BJ (cell line): Measurements from ENCODE around the gene NFE2L3. TPM values are rescaled to one million over a fixed set of nuclear protein-coding genes. Genes with fewer than 3 reads are reported as not detected.

Source experiments
- CTCF ChIA-PET: fragments of 350-600 bp; formaldehyde crosslinking; extraction: SDS; loops from one replicate; lab custom pipeline; 2021; ENCODE audit warnings: antibody characterized with exemption, inconsistent platforms; lab: Yijun Ruan, JAX
- POLR2A ChIA-PET: fragments of 300-600 bp; sonication (Branson Sonifier 250); formaldehyde crosslinking; extraction: SDS; loops from one replicate; lab custom pipeline; 2021; ENCODE audit warnings: antibody characterized with exemption; lab: Charles Lee
- DNase-seq: peaks from one replicate; pipeline ENCODE4 v3.0.0-alpha.2; 2011; ENCODE audit warnings: low read depth
- H3K27me3 ChIP-seq: 2 replicates; pipeline ENCODE4 v1.6.0; 2011; ENCODE audit warnings: low read length; ENCODE audit not compliant: control insufficient read depth, insufficient read depth
- H3K36me3 ChIP-seq: 2 replicates; pipeline ENCODE4 v1.5.1; 2011; ENCODE audit warnings: low read length; ENCODE audit not compliant: control insufficient read depth, insufficient read depth
- H3K4me3 ChIP-seq: 2 replicates; pipeline ENCODE4 v1.5.1; 2011; ENCODE audit warnings: low read depth, mild to moderate bottlenecking, control low read depth, low read length
- CTCF ChIP-seq: IDR thresholded peaks from 2 replicates; pipeline ENCODE4 v1.5.1; 2011; ENCODE audit warnings: low read depth, mild to moderate bottlenecking, control low read depth, inconsistent platforms, low read length, moderate library complexity; ENCODE audit not compliant: insufficient read depth
- polyA plus RNA-seq: library from polyadenylated mRNA; depleted of rRNA; stranded (reverse); fragments of >200 nt; gene quantifications from 2 replicates; pipeline ENCODE4 v1.2.3, GENCODE V29; 2011

NFE2L3 gene
- polyA plus RNA-seq, 1 experiment = 2.6 TPM

- DNase-seq = no peak
- TF ChIP-seq CTCF = no peak
- ChIA-PET CTCF (no interaction called here), POLR2A (no interaction called here)
- Histone ChIP-seq H3K4me3 (no peak overlapping the region), H3K36me3 (peaks cover 5% of the 10 kb centered on the region), H3K27me3 (no peaks in the 10 kb centered on the region)
These were observed 33.8 kb downstream of the NFE2L3 start for GRCh38 chr7:26185844-26186180.

- DNase-seq = no peak
- TF ChIP-seq CTCF = no peak
- Histone ChIP-seq H3K36me3 (peaks cover 6% of the 10 kb centered on the region), H3K4me3 (no peak overlapping the region), H3K27me3 (no peaks in the 10 kb centered on the region)
- ChIA-PET CTCF (interaction anchor here (0.6 to 3.6 kb wide), 2 partner anchors 11 to 999 kb away, joined by 3 to 28 read pairs; no protein-coding TSS in a partner anchor), POLR2A (interaction anchor here (0.6 kb wide), 1 partner anchor 1433 kb away, joined by 3 read pairs; no protein-coding TSS in a partner anchor)
These were observed 34.6 kb downstream of the NFE2L3 start for GRCh38 chr7:26186364-26187311.

GRCh38 chr7:26187380-26188205 is 35.6 kb downstream of the NFE2L3 start:
- CTCF ChIA-PET = interaction anchor here (0.6 to 3.6 kb wide), 5 partner anchors 10 to 998 kb away, joined by 3 to 28 read pairs (median 4); no protein-coding TSS in a partner anchor
- DNase-seq = no peak
- peaks cover 6% of the 10 kb centered on the region for H3K36me3 ChIP-seq
- no peaks in the 10 kb centered on the region for H3K27me3 ChIP-seq
- TF ChIP-seq CTCF = no peak
- H3K4me3 ChIP-seq = no peak overlapping the region
- POLR2A ChIA-PET = interaction anchor here (0.6 kb wide), 1 partner anchor 1432 kb away, joined by 3 read pairs; no protein-coding TSS in a partner anchor

- DNase-seq = no peak
- ChIA-PET POLR2A (no interaction called here), CTCF (interaction anchor here (1.0 to 3.6 kb wide), 4 partner anchors 9 to 98 kb away, joined by 3 to 28 read pairs (median 7); no protein-coding TSS in a partner anchor)
- Histone ChIP-seq H3K4me3 (no peak overlapping the region), H3K36me3 (peaks cover 9% of the 10 kb centered on the region), H3K27me3 (no peaks in the 10 kb centered on the region)
- no peak for TF ChIP-seq CTCF
These were observed 36.4 kb downstream of the NFE2L3 start for GRCh38 chr7:26188206-26188956.
